NCI-H2029 (cell line): Measurements from ENCODE around the gene AHCY.
"Not testable (repeated sequence)": the region's sequence is repeated elsewhere in the genome, so short reads cannot be mapped to it uniquely, and the experiment has no call there.

Experiments
- DNase-seq: peaks from one replicate; lab custom pipeline; 2025; lab: John Stamatoyannopoulos, UW

The AHCY gene

DNA sequence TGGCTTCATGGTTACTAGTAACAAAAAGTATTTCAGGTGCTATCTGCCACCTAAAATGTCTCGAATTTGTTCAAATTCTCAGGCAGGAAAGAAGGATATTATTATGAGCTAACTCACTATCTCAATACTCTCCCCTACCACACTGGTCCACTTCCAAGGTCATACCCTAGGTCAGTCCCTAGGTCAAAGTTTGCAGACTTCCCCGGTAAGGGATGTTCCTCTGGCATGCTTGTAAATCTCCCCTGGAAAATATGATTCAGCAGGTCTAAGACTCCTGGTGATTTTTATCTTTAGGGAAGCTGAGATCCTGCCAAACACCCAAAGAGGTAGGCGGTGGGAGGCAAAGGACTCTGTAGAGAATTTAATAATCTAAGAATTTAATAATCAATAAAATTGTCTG lies 6.7 kb downstream of the AHCY start:
- DNase-seq: no peak

DNA sequence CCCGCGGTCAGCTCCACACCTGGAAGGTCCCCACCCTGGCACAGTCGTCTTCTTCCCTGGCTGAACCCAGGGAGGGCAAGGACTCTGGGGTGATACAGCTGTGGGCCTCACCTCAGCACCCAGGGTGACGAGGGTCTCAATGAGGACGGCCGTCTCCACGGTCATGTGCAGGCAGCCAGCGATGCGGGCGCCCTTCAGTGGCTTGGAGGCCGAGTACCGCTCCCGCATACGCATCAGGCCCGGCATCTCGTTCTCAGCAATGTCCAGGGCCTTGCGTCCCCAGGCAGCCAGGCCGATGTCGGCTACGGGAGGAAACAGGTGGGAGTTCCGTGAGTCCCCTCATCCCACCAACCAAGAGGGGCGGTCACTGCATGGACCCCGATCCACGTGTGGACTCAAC lies 7.9 kb downstream of the AHCY start:
- DNase-seq: no peak

DNA sequence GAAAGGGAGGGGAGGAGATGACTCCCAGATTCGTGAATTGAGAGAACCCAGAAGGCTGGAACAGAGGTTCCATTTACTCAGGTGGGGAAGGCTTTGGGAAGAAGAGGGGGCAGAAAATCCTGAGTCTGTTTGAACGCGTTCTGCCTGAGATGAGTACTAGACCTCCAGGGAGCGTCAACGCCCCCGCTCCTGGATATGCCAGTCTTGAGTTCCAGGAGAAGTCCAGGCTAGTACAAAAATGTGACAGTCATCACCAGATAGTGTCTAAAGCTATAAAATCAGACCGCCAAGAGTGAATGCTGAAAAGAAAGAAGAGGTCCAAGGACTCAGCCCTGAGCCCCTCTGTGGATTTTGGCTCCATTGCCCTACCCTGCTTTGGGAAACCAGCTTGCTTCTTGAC lies 8.6 kb downstream of the AHCY start:
- DNase-seq: no peak

DNA sequence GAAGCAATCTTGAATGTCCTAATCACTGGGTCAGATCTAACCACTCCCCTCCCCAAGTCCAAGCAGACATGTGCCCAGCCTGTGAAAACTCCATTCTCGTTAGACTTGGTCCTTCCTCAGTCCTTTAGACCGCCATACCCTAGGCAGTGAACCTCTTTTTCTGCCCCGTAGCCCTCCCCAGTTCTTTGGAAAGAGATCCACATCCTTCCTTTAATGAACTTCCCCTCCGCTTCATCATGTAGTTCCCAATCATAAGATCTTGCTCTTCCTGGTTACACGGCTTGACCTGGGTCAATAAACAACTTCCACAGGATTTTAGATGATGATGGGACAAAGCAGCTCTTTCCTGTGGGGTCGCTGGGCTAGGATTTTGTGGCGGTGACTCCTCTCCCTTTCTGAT lies 9.6 kb downstream of the AHCY start:
- no peak for DNase-seq

DNA sequence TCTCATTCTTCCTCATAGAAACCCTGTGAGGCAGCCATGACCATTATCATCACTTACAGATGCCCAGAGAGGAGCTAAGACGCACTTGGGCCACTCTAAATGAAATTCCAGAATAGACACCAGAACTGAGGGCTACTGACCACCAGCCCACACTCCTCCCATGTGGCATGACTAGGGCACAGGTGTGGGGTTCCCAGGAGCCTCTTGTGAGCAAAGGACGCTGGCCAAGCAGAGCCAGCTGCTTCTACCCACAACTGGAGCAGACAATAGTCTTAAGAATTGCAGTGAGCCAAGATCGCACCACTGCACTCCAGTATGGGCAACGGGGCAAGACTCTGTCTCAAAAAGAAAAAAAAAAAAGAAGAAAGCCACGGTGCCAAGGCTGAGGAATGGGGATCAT lies 10.0 kb downstream of the AHCY start:
- no peak for DNase-seq

DNA sequence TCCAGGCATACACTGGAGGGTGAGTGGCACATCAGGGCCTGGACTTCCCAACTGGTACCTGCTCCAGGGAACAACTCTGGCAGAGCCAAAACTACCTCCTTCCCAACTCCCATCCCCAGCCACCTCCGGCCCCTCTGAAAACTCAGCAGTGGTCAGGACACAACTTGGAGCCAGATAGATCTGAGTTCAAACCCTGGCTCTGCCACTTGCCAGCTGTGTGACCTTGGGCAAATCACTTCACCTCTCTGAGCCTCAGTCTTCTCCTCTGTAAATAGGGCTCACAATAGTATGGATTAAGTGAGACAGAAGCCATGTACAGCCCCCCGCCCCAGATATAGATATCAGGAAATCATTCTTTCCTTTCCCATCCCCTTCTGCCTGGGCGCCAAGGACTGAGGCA lies 10.7 kb downstream of the AHCY start:
- no peak for DNase-seq

DNA sequence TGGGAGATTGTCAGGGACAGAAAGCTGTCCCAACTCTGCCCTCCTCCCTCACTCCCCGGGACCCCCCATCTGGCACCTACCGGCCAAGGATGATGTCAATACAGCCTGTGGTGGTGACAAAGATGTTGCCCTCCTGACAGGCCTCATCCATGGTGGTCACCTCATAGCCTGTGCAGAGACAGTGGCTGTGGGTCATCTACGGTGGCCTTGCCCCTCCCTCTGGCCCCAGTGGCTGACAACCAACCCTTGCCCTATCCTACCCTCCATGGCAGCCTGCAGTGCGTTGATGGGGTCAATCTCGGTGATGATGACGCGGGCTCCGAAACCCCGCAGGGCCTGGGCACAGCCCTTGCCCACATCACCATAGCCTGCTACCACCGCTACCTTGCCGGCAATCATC lies 12.7 kb downstream of the AHCY start:
- no peak for DNase-seq

DNA sequence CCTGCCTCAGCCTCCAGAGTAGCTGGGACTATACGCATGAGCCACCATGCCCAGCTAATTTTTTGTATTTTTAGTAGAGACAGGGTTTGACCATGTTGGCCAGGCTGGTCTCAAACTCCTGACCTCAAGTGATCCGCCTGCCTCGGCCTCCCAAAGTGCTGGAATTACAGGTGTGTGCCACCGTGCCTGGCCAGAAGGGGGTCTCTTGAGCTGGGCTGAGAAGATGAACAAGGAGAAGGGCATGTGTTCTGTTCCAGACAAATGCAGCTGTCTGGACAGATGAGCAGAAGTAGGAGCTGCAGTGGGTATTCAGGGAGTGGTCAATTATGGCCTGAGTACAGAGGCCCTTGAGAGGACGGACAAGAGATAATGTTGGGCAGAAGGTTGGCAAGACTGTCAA lies 15.7 kb downstream of the AHCY start:
- not testable (repeated sequence) for DNase-seq

DNA sequence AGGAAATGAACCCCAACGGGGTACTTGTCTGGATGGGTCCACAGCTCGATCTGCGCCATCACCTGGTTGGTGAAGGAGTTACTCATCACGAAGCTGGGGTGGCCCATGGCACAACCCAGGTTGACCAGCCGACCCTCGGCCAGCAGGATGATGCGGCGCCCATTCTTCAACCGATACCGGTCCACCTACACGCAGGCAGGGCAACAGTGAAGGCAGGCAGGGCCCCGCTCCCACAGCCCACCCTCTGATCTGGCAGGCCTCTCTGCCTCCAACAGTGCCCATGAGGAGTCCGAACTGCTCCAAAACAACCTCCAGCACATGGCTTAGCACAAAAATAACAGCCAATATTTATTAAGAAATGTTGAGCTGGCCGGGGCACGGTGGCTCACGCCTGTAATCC lies 17.7 kb downstream of the AHCY start:
- DNase-seq: no peak

DNA sequence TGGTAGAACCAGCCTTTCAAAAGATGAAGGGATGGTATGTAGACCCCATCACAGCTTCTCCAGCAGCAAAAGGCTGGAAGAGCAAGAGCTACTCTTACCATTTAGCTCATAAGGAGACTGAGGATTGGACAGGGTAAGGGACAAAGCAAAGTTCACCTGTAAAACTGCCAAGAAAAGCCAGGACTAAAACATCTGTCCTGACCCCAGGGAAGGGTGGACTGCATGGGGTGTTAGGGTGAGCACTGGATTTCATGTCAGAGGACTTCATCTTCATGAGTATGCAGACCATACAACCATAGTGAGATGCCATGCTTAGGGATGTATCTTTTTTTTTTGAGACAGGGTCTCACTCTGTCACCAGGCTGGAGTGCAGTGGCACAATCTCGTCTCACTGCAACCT lies 19.3 kb downstream of the AHCY start:
- DNase-seq: no peak

DNA sequence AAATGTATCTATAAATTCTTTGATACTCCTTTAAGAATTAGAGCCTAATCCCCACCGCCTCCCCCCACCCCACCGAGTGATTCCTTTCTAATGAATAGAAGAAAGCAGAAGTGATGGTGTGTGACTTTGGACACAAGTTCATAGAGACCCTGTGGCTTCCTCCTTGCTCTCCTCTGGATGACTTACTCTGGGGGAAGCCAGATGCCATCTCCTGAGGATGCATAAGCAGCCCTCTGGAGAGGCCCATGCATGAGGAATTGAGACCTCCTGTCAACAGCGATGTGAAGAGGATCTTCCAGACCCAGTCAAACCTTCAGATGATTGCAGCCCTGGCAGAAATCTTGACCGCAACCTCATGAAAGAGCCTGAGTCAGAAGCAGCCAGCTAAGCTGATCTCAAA lies 21.1 kb downstream of the AHCY start:
- DNase-seq: no peak

DNA sequence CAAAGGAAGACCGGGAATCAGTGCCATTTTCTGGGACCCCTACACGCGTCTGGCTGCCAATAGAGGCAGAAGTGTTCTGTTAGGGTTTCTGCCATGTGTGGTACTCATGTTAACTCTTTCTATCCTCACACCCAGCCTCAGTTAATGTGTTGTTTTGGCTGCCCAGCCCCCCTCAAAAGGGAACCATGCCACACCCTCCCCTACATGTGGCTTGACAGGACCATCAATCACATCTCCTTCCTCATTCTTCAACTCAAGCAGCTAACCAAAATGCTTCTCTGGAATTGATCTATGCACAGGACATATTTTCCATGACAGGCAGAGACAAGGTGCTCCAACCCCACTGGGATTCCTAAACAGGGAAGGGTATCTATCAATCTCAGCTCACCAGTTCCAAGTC lies 22.0 kb downstream of the AHCY start:
- no peak for DNase-seq

DNA sequence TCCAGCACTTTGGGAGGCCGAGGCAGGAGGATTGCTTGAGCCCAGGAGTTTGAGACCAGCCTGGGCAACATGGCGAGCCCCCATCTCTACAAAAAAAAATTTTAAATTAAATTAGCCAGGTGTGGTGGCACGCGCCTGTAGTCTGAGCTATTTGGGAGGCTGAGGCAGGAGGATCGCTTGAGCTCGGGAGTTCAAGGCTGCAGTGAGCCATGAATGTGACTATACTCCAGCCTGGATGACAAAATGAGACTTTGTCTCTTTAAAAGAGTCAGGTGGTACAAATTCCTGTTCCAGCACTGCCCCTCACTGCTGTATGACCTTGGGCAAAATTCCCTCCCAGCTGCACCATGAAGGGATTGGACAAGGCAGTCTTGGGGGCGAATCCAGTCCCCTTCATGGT lies 28.5 kb downstream of the AHCY start:
- DNase-seq: no peak

DNA sequence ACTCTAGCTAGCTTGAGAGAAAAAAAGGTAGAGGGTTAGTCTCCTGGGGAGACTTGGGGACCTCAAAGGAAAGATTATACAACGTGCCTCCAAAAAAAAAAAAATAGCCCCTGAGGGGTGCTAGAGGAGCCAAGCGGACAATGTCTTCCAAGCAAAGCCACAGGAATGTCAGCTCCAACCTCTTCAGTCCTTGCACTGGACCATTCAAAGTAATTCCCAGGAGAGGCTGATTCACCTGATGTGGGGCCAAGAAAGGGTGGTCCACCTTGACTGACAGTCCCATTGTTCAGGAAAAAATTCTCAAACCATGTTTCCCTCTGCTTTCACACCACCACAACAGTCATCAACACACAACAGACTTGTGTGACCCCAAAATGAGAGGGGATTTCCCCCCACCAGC lies 31.2 kb downstream of the AHCY start:
- no peak for DNase-seq

DNA sequence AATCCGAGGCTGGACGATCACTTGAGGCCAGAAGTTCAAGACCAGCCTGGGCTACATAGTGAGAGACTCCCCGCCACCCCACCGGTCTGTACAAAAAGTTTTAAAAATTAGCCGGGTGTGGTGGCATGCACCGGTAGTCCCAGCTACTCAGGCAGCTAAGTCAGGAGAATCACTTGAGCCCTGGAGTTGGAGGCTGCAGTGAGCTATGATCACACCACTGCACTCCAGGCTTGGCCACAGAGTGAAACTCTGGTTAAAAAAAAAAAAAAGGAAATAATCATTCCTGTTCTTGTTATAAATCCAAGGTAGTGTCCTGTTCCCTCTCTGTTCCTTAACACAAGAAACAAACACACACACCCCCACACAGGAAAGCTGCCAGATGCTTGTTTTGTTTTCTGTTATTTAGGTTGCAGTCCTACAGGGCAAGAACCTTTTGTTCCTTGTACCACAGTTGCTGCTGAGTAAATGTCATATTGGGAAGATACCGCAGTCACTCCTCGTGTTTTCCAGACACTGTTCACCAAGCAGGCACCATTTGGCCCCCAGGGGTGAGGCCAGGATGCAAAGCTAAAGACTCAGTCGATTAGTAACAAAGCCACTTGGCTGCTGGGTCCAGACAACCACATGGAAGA lies 33.0 kb downstream of the AHCY start:
- DNase-seq: no peak

DNA sequence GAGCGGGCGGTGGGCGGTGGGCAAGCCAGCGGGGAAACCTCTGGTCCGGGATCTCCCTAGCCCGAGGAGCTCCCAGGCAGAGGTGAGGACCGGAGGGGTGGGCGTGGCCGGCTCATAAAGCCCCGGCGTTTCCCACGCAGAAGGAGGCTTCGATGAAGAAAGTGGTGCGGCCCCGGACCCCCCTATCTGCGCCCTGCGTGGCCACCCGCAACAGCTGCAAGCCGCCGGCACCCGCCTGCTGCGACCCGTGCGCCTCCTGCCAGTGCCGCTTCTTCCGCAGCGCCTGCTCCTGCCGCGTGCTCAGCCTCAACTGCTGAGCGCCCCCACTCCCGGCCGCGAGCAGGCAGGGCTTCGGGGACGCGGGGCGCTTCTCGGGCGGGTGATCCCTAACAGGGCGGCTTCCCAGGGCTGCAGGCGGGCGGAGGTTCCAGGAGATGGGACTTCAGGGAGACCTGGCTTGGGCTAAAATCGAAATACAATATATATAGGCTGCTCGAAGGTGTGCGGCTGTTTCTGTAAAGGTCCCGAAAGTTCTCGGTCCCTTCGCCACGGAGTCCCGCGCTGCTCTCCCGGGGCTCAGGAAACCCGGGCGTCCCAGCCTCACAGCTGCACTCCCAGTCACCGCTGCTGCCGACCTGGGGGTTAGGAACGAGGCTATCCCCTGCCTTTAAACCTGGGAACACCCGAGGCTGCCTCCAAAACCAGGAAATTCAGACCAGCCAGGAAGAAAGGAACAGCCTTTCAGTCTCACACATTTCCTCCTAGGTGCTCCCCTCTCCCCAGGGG lies 34.1 kb downstream of the AHCY start:
- no peak for DNase-seq

DNA sequence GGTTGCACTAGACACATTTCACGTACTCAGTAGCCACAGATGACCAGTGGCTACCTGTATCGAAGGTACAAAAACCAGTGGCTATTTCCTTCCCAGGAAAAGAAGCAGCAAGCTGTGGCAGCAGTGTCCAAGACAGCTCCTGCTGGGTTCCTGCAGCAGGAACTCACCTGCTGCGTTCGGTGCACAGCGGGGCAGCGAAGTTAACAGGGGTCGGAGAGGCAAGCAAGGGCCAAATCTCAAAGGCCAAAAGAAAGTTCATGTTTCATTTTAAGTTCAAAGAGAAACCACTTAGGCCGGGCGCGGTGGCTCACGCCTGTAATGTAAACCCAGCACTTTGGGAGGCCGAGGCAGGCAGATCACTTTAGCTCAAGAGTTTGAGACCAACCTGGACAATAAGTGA lies 35.0 kb downstream of the AHCY start:
- no peak for DNase-seq

DNA sequence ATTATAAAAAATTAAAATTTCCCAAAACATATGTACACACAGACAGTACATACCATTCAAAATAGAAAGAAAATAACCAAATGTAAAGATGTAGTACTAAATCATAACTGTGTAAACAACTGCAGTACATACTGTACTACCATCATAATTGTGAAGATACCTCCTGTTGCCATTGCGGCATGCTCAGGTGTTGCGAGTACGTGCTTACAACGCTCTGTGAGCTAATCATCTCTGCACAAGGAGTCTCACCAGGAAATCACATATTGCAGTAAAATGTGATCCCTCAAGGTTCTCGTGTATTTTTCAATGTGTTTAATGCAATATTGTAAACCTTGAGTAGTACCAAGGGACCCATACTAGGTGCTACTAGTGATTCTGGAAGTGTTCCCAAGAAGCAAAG lies 39.0 kb downstream of the AHCY start:
- DNase-seq: no peak

DNA sequence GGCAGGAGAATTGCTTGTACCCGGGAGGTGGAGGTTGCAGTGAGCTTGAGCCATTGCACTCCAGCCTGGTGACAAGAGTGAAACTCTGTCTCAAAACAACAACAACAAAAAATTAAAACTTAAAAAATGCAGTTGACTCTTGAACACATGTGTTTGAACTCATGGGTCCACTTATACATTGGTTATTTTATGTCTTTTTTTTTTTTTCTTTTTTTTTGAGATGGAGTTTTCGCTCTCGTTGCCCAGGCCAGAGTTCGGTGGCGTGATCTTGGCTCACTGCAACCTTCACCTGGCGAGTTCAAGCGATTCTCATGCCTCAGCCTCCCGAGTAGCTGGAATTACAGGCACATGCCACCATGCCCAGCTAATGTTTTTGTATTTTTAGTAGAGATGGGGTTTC lies 39.7 kb downstream of the AHCY start:
- not testable (repeated sequence) for DNase-seq

DNA sequence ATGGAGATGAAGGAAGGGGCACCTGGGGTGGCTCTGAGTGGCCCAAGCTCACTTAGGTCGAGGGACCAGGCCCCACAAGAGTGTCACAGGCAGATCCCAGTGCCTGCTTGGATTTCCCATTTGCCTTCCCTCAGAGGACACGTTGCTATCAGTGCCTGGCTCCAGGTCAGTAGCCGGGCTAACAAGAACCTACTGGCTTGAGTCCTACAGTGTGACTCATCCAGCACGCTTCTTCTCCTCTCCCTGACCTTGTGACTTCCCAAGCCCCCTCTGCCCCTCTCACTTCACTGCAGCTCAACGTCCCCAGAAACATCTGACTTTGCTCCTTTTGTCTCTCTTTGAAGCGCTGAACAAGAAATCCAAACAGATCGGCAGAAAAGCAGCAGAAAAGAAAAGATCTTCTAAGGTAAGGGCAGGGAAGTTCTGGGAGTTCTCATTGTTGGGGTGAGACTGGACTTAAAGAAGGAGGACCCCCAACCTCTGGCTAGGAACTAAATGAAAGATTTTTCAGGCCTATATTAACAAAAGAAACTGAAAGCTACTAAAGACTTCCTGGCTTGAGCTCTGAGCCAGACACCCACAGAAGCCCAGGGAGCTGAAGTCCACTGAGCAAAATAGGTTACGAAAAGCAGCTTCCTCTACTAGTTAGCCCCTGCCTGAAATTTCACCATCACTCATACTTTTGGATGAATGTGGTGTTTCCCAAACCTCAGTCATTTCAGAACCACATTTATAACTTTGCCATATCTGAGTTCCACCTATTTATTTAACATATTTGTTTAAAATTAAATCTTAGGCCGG lies 40.5 kb downstream of the AHCY start:
- no peak for DNase-seq

DNA sequence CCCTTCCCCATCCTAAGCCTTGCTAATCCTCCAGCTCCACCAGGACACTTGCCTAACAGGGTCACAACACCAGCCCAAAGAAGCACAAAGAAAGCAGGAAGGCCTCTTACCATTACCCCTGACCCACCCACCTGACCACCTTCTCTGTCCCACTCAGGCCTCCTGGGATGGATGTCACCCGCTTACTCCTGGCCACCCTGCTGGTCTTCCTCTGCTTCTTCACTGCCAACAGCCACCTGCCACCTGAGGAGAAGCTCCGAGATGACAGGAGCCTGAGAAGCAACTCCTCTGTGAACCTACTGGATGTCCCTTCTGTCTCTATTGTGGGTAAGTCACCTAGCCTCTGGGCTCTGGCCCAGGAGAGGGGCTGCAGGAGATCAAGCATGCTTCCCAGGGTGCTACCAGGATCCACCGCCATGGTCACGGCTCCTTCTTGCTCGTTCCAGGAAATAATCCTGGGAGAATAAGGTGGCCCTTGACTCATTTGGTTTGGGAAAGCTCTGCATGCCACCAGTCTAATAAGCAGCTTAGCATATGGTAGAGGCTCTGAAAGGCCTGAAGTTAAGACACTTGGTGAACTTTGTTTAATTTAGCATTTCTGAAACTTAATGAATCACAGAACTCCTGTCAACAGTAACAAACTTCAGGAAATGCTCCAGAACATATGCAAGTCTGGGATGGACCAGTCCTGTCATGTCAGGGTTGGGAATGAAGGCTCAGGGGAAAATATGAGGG lies 42.8 kb downstream of the AHCY start:
- no peak for DNase-seq

DNA sequence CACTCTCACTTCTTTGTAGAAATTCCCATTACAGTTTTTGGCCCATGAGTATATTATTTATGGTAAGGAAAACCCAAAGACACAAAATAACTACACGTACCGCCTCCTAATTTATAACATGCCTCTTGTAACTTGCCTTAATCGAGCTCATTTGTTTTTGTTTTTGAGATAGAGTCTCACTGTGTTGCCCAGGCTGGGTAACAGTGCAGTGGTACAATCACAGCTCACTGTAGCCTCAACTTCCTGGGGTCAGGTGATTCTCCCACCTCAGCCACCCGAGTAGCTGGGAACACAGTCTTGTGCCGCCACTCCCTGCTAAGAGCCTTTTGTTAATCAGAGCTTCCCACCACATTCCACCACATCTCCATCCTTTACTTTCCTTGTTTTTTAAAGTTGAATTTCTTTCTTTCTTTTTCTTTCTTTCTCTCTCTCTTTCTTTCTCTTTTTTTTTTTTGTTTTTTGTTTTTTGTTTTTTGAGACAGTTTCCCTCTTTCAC lies 46.5 kb downstream of the AHCY start:
- DNase-seq: no peak
